K562 (cell line): ENCODE data around the gene CMTM8. TPM values are rescaled to one million over a fixed set of nuclear protein-coding genes. Genes with fewer than 3 reads are reported as not detected.

Experiments used
- ATAC-seq: fragments of 200-7000 bp; cut with Tn5 transposase; 3 replicates; pipeline ENCODE4 v1.9.1; 2020; ENCODE audit warnings: moderate library complexity
- BruUV-seq: library from RNA; stranded (reverse); fragments of 400-500 nt; replicated peaks from 2 replicates; lab custom pipeline; 2021; lab: Mats Ljungman, UMichigan
- CTCF ChIA-PET: fragments of 300-600 bp; formaldehyde crosslinking; extraction: SDS; loops from one replicate; lab custom pipeline; 2021; ENCODE audit warnings: low intra/inter-chr PET ratio; lab: Yijun Ruan, JAX
- POLR2A ChIA-PET: fragments of 300-600, 350-650 bp; sonication (Branson Sonifier 250); formaldehyde crosslinking; extraction: SDS; loops from one replicate; lab custom pipeline; 2021; ENCODE audit warnings: antibody characterized with exemption, inconsistent platforms; lab: Yijun Ruan, JAX
- DNase-seq, 4 experiments: peaks; one replicate each; pipeline versions ENCODE4 v3.0.0 to v3.0.0-alpha.2; 2011 to 2018; ENCODE audit warnings: low spot score in 3 of 4, mixed read lengths in 3 of 4; ENCODE audit errors: extremely low read depth in 1 of 4
- FAIRE-seq: peaks from 2 replicates; lab custom pipeline; 2011; peaks lifted over from hg19 to GRCh38; lab: Jason Lieb, UNC
- H2AFZ ChIP-seq: 2 replicates; pipeline ENCODE4 v1.6.0; 2011; ENCODE audit warnings: low read depth, low read length, control low read depth, inconsistent platforms
- H3K27ac ChIP-seq: fragments of 200-600 bp; 3 replicates; pipeline ENCODE4 v1.8.0; 2011; ENCODE audit warnings: low read depth, mild to moderate bottlenecking, control low read depth, inconsistent platforms, low read length, moderate library complexity, mixed read lengths; ENCODE audit errors: extremely low read depth
- H3K27me3 ChIP-seq, 2 experiments: fragments of 300-600 bp in 1 of 2; 2 replicates in 1 of 2; 3 replicates in 1 of 2; pipeline versions ENCODE4 v1.6.0 to v1.8.0; 2011; ENCODE audit warnings: inconsistent platforms in 2 of 2, low read length in 2 of 2, mild to moderate bottlenecking in 1 of 2, mixed read lengths in 1 of 2, moderate library complexity in 1 of 2; ENCODE audit not compliant: control insufficient read depth in 2 of 2, insufficient read depth in 2 of 2
- H3K36me3 ChIP-seq: fragments of 300-600 bp; 3 replicates; pipeline ENCODE4 v1.8.0; 2011; ENCODE audit warnings: mild to moderate bottlenecking, low read length, inconsistent platforms; ENCODE audit not compliant: control insufficient read depth, insufficient read depth
- H3K4me1 ChIP-seq, 2 experiments: fragments of 200-600 bp in 1 of 2; replicated peaks in 1 of 2; 2 replicates in 1 of 2; 3 replicates in 1 of 2; pipeline versions ENCODE4 v1.5.1 to v1.8.0; 2011; ENCODE audit warnings: inconsistent platforms in 2 of 2, low read length in 2 of 2, mild to moderate bottlenecking in 1 of 2, mixed read lengths in 1 of 2, moderate library complexity in 1 of 2; ENCODE audit not compliant: control insufficient read depth in 2 of 2, insufficient read depth in 2 of 2
- H3K4me2 ChIP-seq: 2 replicates; pipeline ENCODE4 v1.6.1; 2011; ENCODE audit warnings: low read length, control low read depth, inconsistent platforms, mixed read lengths; ENCODE audit not compliant: insufficient read depth
- H3K4me3 ChIP-seq: fragments of 200-600 bp; sonication (generic), shearing (Covaris generic); 2 replicates; pipeline ENCODE4 v1.5.1; 2016; ENCODE audit warnings: control low read depth, inconsistent platforms
- H3K79me2 ChIP-seq: fragments of 200-600 bp; 3 replicates; pipeline ENCODE4 v1.8.0; 2011; ENCODE audit warnings: low read length, inconsistent platforms; ENCODE audit not compliant: control insufficient read depth, insufficient read depth
- H3K9ac ChIP-seq, 2 experiments: 2 replicates each; pipeline versions ENCODE4 v1.6.0 to v1.6.1; 2011; ENCODE audit warnings: low read depth in 2 of 2, low read length in 2 of 2, control low read depth in 1 of 2, inconsistent platforms in 1 of 2, mild to moderate bottlenecking in 1 of 2, mixed read lengths in 1 of 2; ENCODE audit not compliant: insufficient read depth in 1 of 2
- H3K9me1 ChIP-seq: one replicate; pipeline ENCODE4 v1.6.0; 2011; ENCODE audit warnings: inconsistent platforms, mild to moderate bottlenecking, low read length, moderate library complexity; ENCODE audit not compliant: control insufficient read depth, insufficient read depth
- H3K9me3 ChIP-seq: replicated peaks from 2 replicates; pipeline ENCODE4 v1.5.1; 2011; ENCODE audit warnings: low read depth, low read length, inconsistent platforms; ENCODE audit not compliant: control insufficient read depth, insufficient read depth
- H4K20me1 ChIP-seq: replicated peaks from 2 replicates; pipeline ENCODE4 v1.6.1; 2011; ENCODE audit warnings: low read length, inconsistent platforms, mixed read lengths; ENCODE audit not compliant: control insufficient read depth, insufficient read depth
- CTCF ChIP-seq, 3 experiments: IDR thresholded peaks in 2 of 3; conservative IDR thresholded peaks in 1 of 3; 2 replicates each; pipeline ENCODE4 v1.5.1; 2011 to 2012; ENCODE audit warnings: low read length in 3 of 3, mild to moderate bottlenecking in 3 of 3, control low read depth in 2 of 3, improper control_type of control experiment in 1 of 3, inconsistent platforms in 1 of 3, low read depth in 1 of 3, mixed read lengths in 1 of 3, moderate library complexity in 1 of 3; ENCODE audit not compliant: insufficient read depth in 2 of 3
- KLF1 ChIP-seq: fragments of 450-650 bp; IDR thresholded peaks from 2 replicates; pipeline ENCODE4 v1.6.1; 2016; ENCODE audit warnings: missing genetic modification characterization, missing compliant biosample characterization
- NCOA4 ChIP-seq: fragments of 450-650 bp; IDR thresholded peaks from 2 replicates; pipeline ENCODE4 v1.6.1; 2018; ENCODE audit warnings: mild to moderate bottlenecking; ENCODE audit not compliant: partially characterized antibody
- NFIC ChIP-seq: fragments of 450-650 bp; IDR thresholded peaks from 2 replicates; pipeline ENCODE4 v1.6.1; 2017; ENCODE audit warnings: mild to moderate bottlenecking, inconsistent platforms
- PRDM10 ChIP-seq: fragments of 450-650 bp; IDR thresholded peaks from 2 replicates; pipeline ENCODE4 v1.6.1; 2018; ENCODE audit not compliant: partially characterized antibody
- RBM17 ChIP-seq: fragments of 200-400 bp; formaldehyde crosslinking; IDR thresholded peaks from 2 replicates; pipeline ENCODE4 v1.6.1; 2017; ENCODE audit warnings: low read depth, mild to moderate bottlenecking, low read length, borderline replicate concordance
- SMARCE1 ChIP-seq: fragments of 450-650 bp; IDR thresholded peaks from 2 replicates; pipeline ENCODE4 v1.7.1; 2016; ENCODE audit warnings: mild to moderate bottlenecking
- YY1 ChIP-seq, 3 experiments: IDR thresholded peaks; 2 replicates each; pipeline ENCODE4 v1.6.1; 2011; ENCODE audit warnings: low read length in 2 of 3, mild to moderate bottlenecking in 2 of 3, moderate library complexity in 2 of 3, borderline replicate concordance in 1 of 3, control low read depth in 1 of 3, low read depth in 1 of 3; ENCODE audit not compliant: insufficient read depth in 3 of 3, insufficient replicate concordance in 2 of 3, control insufficient read depth in 1 of 3, insufficient read length in 1 of 3; ENCODE audit errors: extremely low read depth in 1 of 3
- ZFP30 ChIP-seq: fragments of 250-450 bp; sonication (Bioruptor Pico); IDR thresholded peaks from 2 replicates; pipeline ENCODE4 v1.8.0; 2022; ENCODE audit warnings: moderate library complexity, mild to moderate bottlenecking, inconsistent platforms, borderline replicate concordance
- ZNF121 ChIP-seq: sonication (generic); formaldehyde crosslinking; conservative IDR thresholded peaks from 2 replicates; pipeline ENCODE4 v1.8.0; 2022; ENCODE audit warnings: missing genetic modification reagents
- ZNF592 ChIP-seq: fragments of 450-650 bp; IDR thresholded peaks from 2 replicates; pipeline ENCODE4 v1.6.1; 2017; ENCODE audit warnings: antibody characterized with exemption, mild to moderate bottlenecking
- ZNF699 ChIP-seq: fragments of 250-450 bp; sonication (Bioruptor Pico); IDR thresholded peaks from 2 replicates; pipeline ENCODE4 v1.8.0; 2021; ENCODE audit warnings: mild to moderate bottlenecking, moderate library complexity; ENCODE audit not compliant: insufficient replicate concordance
- ZZZ3 ChIP-seq: fragments of 450-650 bp; IDR thresholded peaks from 2 replicates; pipeline ENCODE4 v1.6.1; 2016; ENCODE audit warnings: antibody characterized with exemption, mild to moderate bottlenecking, moderate library complexity
- in situ Hi-C: fragments of 300-500 bp; cut with MboI; formaldehyde crosslinking; loops from 4 replicates; pipeline ENCODE4 v1.15.0; 2018; ENCODE audit warnings: inconsistent platforms, mixed read lengths
- intact Hi-C: fragments of 100-400 bp; cut with micrococcal nuclease; formaldehyde crosslinking; loops from 2 replicates; pipeline ENCODE4 v1.14.2; 2022
- polyA plus RNA-seq, 8 experiments: library from polyadenylated mRNA; depleted of rRNA in 4 of 8; stranded (reverse) in 5 of 8; unstranded in 3 of 8; fragments of >200 nt; fragmentation: Nextera tagmentation in 2 of 8; fragmentation: Illumina TruSeq in 1 of 8; extraction: Ambion mirVana in 2 of 8; extraction: Trizol in 1 of 8; gene quantifications; 2 replicates each; pipeline versions ENCODE4 v1.2.1 to v1.2.3, GENCODE V29; 2011 to 2014; ENCODE audit warnings: inconsistent platforms in 1 of 8, missing spikeins in 1 of 8
- total RNA-seq, 7 experiments: library from RNA; depleted of rRNA in 6 of 7; stranded (reverse); fragments of >200 nt in 6 of 7; fragmentation: Illumina TruSeq in 2 of 7; extraction: Trizol in 2 of 7; gene quantifications; 2 replicates each; pipeline versions ENCODE4 v1.2.1 to v1.2.3, GENCODE V29; 2011 to 2021; ENCODE audit warnings: low replicate concordance in 1 of 7

The CMTM8 gene
- total and polyA plus RNA-seq, 9 of the 15 experiments (the other 6 are each of a cell fraction or from before 2014, with no cell fraction given), result not detected

GRCh38 chr3:32193101-32193500 is 45.4 kb upstream of the CMTM8 start:
- no TSS peak for BruUV-seq
- in situ Hi-C loops, result no loop called here
- Histone ChIP-seq H2AFZ (no peak overlapping the region), H3K9me3 (no peaks in the 10 kb centered on the region), H3K9ac (no peak overlapping the region), H3K4me1 (no peaks in the 10 kb centered on the region), H3K27me3 (peaks cover 0 to 18% of the 10 kb centered on the region in 2 experiments; a peak in 3 of 5 replicates), H3K27ac (no peak overlapping the region), H4K20me1 (no peaks in the 10 kb centered on the region), H3K9me1 (no peaks in the 10 kb centered on the region), H3K36me3 (no peaks in the 10 kb centered on the region), H3K4me3 (no peak overlapping the region), H3K79me2 (no peaks in the 10 kb centered on the region), H3K4me2 (no peak overlapping the region)
- ChIA-PET CTCF (no interaction called here), POLR2A (no interaction called here)
- no peak for FAIRE-seq
- intact Hi-C loops, result no loop called here
- no peak for DNase-seq
- ATAC-seq, result no peak
- TF ChIP-seq NFIC (no peak), ZZZ3 (no peak), ZNF121 (CRISPR knock-in tag) (no peak), ZNF699 (no peak), YY1 (IDR thresholded peaks at IDR 0.05; ENCODE audit: borderline replicate concordance in 1 of 3, control insufficient read depth in 1 of 3, extremely low read depth in 1 of 3, insufficient read depth in 3 of 3, insufficient read length in 1 of 3, insufficient replicate concordance in 2 of 3, low read depth in 1 of 3, low read length in 2 of 3) (no peak), SMARCE1 (no peak), KLF1 (tag) (no peak), NCOA4 (no peak), ZNF592 (no peak), CTCF (IDR thresholded peaks at IDR 0.05 in 2 of 3, conservative IDR thresholded peaks at IDR 0.05 in 1 of 3; ENCODE audit: insufficient read depth in 2 of 3, low read depth in 1 of 3, low read length in 3 of 3) (no peak), ZFP30 (CRISPR knock-in tag) (no peak), RBM17 (no peak), PRDM10 (no peak)
